Uterus (tissue), 4 donors: ENCODE results near the gene PIK3R2. TPM values are rescaled to one million over a fixed set of nuclear protein-coding genes. Genes with fewer than 3 reads are reported as not detected.
A peak's percentile ranks its signal among the peaks of the same experiment; 100 is the strongest.

Experiments used
- DNase-seq, 2 donors: peaks; one replicate each; pipeline ENCODE4 v3.0.0-alpha.2; 2019 to 2020
- H3K27ac ChIP-seq, 2 donors: fragments of 200-600 bp; sonication (generic); 1 replicate in 1 of 2; 2 replicates in 1 of 2; pipeline ENCODE4 v1.5.1; 2016 to 2018
- H3K27me3 ChIP-seq, 2 donors: fragments of 200-600 bp; sonication (generic); one replicate each; pipeline ENCODE4 v1.5.1; 2018 to 2019; ENCODE audit warnings: control low read depth in 1 of 2
- H3K36me3 ChIP-seq, 2 donors: fragments of 200-600 bp; sonication (generic); one replicate each; pipeline ENCODE4 v1.5.1; 2019; ENCODE audit warnings: control low read depth in 1 of 2
- H3K4me1 ChIP-seq, 2 donors: fragments of 200-600 bp; sonication (generic); one replicate each; pipeline ENCODE4 v1.5.1; 2018 to 2019; ENCODE audit warnings: control low read depth in 1 of 2
- H3K4me3 ChIP-seq, 2 donors: fragments of 200-600 bp; sonication (generic); 1 replicate in 1 of 2; 2 replicates in 1 of 2; pipeline ENCODE4 v1.5.1; 2018 to 2019; ENCODE audit warnings: mild to moderate bottlenecking in 1 of 2
- H3K9me3 ChIP-seq, 2 donors: fragments of 200-600 bp; sonication (generic); one replicate each; pipeline ENCODE4 v1.5.1; 2019; ENCODE audit warnings: control low read depth in 1 of 2
- POLR2A ChIP-seq, 2 donors: fragments of 450-650 bp; IDR thresholded peaks; one replicate each; pipeline ENCODE4 v1.6.1; 2016; ENCODE audit warnings: antibody characterized with exemption in 2 of 2, mild to moderate bottlenecking in 1 of 2, moderate library complexity in 1 of 2
- intact Hi-C: fragments of 100-400 bp; cut with DNase I; formaldehyde crosslinking; loops from one replicate; pipeline ENCODE4 v1.15.1; 2023; ENCODE audit warnings: low total_unique reads
- total RNA-seq, 4 donors: library from RNA; depleted of rRNA in 3 of 4; stranded (reverse); fragments of >200 nt in 3 of 4; gene quantifications; one replicate each; pipeline versions ENCODE4 v1.1.0 to v1.2.4, GENCODE V29; 2014 to 2023
- TF ChIP-seq, protein P1 (sequence below), 4 experiments: fragments of 200-600 bp in 2 of 4; fragments of 450-650 bp in 2 of 4; sonication (generic) in 2 of 4; IDR thresholded peaks; one replicate each; pipeline ENCODE4 v1.5.1; 2016 to 2019; ENCODE audit warnings: antibody characterized with exemption in 4 of 4, mild to moderate bottlenecking in 2 of 4, moderate library complexity in 1 of 4
- donor health status: DM: yes; HTN: yes; CAD: no.

The PIK3R2 gene
- total RNA-seq, 4 donors from 2014 or later: 17.2 to 39.4 (median 29.7) TPM

DNA sequence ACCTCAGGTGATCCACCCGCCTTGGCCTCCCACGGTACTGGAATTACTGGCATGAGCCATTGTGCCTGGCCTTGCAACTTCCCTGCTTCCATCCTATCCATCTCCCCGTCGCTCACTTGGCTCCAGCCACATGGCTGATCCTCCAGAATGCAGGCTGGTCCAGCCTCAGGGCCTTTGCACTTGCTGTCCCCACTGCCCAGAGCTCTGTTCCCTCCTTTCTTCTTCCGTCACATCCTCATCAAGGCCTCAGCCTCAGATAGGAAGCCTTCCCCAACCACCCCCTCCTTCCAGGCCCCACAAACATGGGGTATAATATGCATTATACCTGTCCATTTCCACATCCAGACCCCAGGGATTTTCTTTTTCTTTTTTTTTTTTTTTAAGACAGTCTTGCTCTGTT, 39.1 kb upstream of the PIK3R2 start:
- DNase-seq: no peak
- Histone ChIP-seq H3K4me3 (no peak overlapping the region), H3K36me3 (no peaks in the 10 kb centered on the region), H3K4me1 (peaks cover 0 to 20% of the 10 kb centered on the region in 2 donors), H3K9me3 (no peaks in the 10 kb centered on the region), H3K27ac (no peak overlapping the region), H3K27me3 (peaks cover 0 to 12% of the 10 kb centered on the region in 2 donors)
- TF ChIP-seq POLR2A (IDR thresholded peaks at IDR 0.05): no peak
- TF ChIP-seq, protein P1, sequence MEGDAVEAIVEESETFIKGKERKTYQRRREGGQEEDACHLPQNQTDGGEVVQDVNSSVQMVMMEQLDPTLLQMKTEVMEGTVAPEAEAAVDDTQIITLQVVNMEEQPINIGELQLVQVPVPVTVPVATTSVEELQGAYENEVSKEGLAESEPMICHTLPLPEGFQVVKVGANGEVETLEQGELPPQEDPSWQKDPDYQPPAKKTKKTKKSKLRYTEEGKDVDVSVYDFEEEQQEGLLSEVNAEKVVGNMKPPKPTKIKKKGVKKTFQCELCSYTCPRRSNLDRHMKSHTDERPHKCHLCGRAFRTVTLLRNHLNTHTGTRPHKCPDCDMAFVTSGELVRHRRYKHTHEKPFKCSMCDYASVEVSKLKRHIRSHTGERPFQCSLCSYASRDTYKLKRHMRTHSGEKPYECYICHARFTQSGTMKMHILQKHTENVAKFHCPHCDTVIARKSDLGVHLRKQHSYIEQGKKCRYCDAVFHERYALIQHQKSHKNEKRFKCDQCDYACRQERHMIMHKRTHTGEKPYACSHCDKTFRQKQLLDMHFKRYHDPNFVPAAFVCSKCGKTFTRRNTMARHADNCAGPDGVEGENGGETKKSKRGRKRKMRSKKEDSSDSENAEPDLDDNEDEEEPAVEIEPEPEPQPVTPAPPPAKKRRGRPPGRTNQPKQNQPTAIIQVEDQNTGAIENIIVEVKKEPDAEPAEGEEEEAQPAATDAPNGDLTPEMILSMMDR (IDR thresholded peaks at IDR 0.05): no peak
- intact Hi-C loops: loop anchor here (10.0 kb wide), 1 partner anchor 131 kb away; no protein-coding TSS in a partner anchor

DNA sequence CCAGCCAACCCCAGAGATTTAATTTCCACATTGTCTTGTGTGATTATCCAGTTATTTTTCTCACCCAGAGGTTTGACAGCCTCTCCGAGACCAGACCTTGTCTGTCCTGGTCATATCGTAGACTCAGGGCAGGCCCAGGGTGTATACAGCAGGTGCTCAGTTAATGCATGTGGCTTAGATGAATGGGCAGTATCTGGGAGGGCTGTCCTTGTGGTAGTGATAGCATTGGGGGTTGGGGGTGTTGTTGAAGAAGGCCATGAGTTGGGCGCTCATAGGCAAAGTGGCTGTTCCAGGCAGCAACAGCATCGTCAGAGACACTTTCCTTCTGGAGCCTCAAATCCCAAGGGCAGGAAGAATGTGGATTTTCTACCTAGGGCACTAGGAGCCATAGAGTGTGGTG, 38.5 kb upstream of the PIK3R2 start:
- no peak for TF ChIP-seq POLR2A (IDR thresholded peaks at IDR 0.05)
- TF ChIP-seq, protein P1 (IDR thresholded peaks at IDR 0.05): no peak
- no peaks in the 10 kb centered on the region for H3K36me3 ChIP-seq
- no peaks in the 10 kb centered on the region for H3K9me3 ChIP-seq
- intact Hi-C loops: loop anchor here (10.0 kb wide), 1 partner anchor 130 kb away; no protein-coding TSS in a partner anchor
- H3K4me3 ChIP-seq: no peak overlapping the region
- no peak overlapping the region for H3K27ac ChIP-seq
- H3K4me1 ChIP-seq: peaks cover 0 to 20% of the 10 kb centered on the region in 2 donors
- H3K27me3 ChIP-seq: peaks cover 0 to 12% of the 10 kb centered on the region in 2 donors
- no peak for DNase-seq

DNA sequence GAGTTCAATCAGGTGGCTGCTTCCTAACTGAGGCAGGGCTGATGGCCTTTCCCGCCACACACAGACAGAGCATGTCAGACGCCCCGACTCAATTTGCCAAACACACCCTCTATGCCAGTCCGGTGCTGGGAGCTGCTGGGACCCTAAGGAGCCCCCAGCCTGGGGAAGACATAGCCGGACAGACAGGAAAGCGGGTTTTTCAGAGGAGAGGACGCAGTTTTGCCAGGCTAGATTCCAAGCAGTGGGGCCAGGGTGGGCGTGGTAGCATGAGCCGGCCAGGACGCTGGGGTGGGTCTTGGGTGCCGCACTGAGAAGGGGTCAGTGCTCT, 35.6 kb upstream of the PIK3R2 start:
- Histone ChIP-seq H3K27me3 (no peaks in the 10 kb centered on the region), H3K4me1 (peaks cover 0 to 9% of the 10 kb centered on the region in 2 donors), H3K9me3 (no peaks in the 10 kb centered on the region), H3K36me3 (no peaks in the 10 kb centered on the region), H3K4me3 (peak overlapping the region; percentile 14 to 77), H3K27ac (no peak overlapping the region)
- TF ChIP-seq, protein P1 (IDR thresholded peaks at IDR 0.05): no peak
- no peak for TF ChIP-seq POLR2A (IDR thresholded peaks at IDR 0.05)
- intact Hi-C loops: loop anchor here (5.0 to 10.0 kb wide), 2 partner anchors 45 to 127 kb away; no protein-coding TSS in a partner anchor
- DNase-seq: no peak

DNA sequence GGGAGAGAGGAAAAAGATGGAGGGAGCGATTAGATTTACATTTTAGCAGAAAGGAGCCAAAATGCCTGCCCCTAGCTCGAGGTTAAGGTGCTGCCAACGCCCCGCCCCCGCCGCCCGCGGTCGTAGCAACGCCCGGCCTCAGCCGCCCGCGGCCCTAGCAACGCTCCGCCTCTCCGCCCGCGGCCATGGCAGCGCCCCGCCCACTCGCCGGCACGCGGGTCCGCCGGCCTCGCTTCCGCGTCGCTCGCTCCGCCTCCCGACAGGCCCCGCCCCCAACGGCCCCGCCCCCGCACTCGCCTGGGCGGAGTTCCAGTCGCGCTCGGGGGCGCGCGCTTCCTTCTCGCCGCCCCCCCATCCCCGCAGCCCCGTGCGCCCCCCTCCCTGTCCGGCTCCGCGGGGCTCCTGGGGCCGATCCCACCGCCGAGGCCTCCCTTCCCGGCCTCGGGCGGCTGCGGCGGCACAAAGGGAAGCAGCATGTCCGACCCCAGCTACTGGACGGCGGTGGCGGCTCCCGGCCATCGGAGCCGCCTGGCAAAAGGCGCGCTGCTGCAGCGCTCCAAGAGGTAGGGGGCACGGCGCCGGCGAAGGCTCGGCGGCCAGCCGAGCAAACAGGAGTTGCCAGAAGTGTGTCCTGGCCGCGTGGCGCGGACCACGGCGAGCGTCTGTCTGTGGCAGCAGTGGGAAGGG, 35.1 kb upstream of the PIK3R2 start:
- Histone ChIP-seq H3K36me3 (no peaks in the 10 kb centered on the region), H3K4me3 (peak overlapping the region; percentile 53 to 77), H3K4me1 (peaks cover 0 to 9% of the 10 kb centered on the region in 2 donors), H3K9me3 (no peaks in the 10 kb centered on the region), H3K27me3 (no peaks in the 10 kb centered on the region), H3K27ac (peak overlapping the region; percentile 56 to 79)
- TF ChIP-seq, protein P1 (IDR thresholded peaks at IDR 0.05): no peak
- TF ChIP-seq POLR2A (IDR thresholded peaks at IDR 0.05): no peak
- peak; percentile 84 to 94 for DNase-seq
- intact Hi-C loops: loop anchor here (5.0 to 10.0 kb wide), 2 partner anchors 44 to 127 kb away; no protein-coding TSS in a partner anchor

DNA sequence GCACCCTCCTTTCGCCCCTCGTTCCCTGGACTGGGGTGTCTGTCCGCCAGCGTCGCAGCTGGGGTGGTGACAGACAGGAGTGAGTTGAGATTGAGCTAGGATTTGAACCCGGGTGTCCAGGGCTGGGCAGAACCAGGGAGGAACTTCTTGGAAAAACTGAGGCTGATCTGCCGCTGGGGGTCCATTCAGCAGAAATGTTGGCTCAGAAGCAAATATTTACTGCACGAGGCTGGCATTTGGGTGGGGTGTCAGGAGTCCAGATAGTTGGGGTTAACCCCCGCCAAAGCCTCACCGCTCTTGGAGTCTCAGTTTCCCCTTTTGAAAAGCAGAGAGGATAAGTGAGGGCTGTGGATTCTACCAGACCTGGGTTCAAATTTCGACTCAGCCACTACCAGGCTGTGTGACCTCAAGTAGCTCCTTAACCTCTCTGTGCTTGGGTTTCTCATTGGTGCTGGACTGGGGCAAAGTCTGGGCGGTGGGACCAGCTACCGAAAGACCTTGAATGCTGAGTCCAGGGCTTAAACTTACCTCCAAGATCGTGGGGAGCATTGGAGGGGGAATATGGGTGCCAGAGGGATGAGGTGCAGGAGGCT, 34.4 kb upstream of the PIK3R2 start:
- no peak for DNase-seq
- intact Hi-C loops: loop anchor here (5.0 to 10.0 kb wide), 2 partner anchors 44 to 126 kb away; no protein-coding TSS in a partner anchor
- Histone ChIP-seq H3K4me3 (peak overlapping the region; percentile 53 to 77), H3K36me3 (no peaks in the 10 kb centered on the region), H3K4me1 (peaks cover 0 to 9% of the 10 kb centered on the region in 2 donors), H3K27me3 (no peaks in the 10 kb centered on the region), H3K9me3 (no peaks in the 10 kb centered on the region), H3K27ac (peak overlapping the region; percentile 56 to 79)
- no peak for TF ChIP-seq POLR2A (IDR thresholded peaks at IDR 0.05)
- TF ChIP-seq, protein P1 (IDR thresholded peaks at IDR 0.05): no peak
